SKM-1 (cell line): ENCODE measurements around the gene HSD11B2.

Experiments
- DNase-seq: peaks from one replicate; lab custom pipeline; 2025; ENCODE audit not compliant: unreplicated experiment; lab: John Stamatoyannopoulos, UW

Gene HSD11B2

GRCh38 chr16:67430977-67431774 lies at the start of gene HSD11B2:
Gene HSD11B2 (plus strand): TSS chr16:67431121. CDS start chr16:67431249, 128 bp downstream.
- no peak for DNase-seq

- DNase-seq, result no peak
Measured at GRCh38 chr16:67383284-67383683, 47.6 kb upstream of the HSD11B2 start.

GRCh38 chr16:67384778-67385510 lies 46.0 kb upstream of the HSD11B2 start:
- no peak for DNase-seq

- DNase-seq, result no peak
Measured at GRCh38 chr16:67386861-67387455, 44.0 kb upstream of the HSD11B2 start.

GRCh38 chr16:67387479-67388079 lies 43.3 kb upstream of the HSD11B2 start:
- no peak for DNase-seq

- DNase-seq, result no peak
Measured at GRCh38 chr16:67388191-67388590, 42.7 kb upstream of the HSD11B2 start.

- DNase-seq, result no peak
Measured at GRCh38 chr16:67388591-67388990, 42.3 kb upstream of the HSD11B2 start.

GRCh38 chr16:67389911-67390815 lies 40.8 kb upstream of the HSD11B2 start:
- peak; percentile 85 for DNase-seq

GRCh38 chr16:67390816-67391423 lies 40.0 kb upstream of the HSD11B2 start:
- no peak for DNase-seq

- DNase-seq, result no peak
Measured at GRCh38 chr16:67391424-67392300, 39.3 kb upstream of the HSD11B2 start.

GRCh38 chr16:67392301-67393059 lies 38.4 kb upstream of the HSD11B2 start:
- DNase-seq, result no peak

GRCh38 chr16:67393111-67393787 lies 37.7 kb upstream of the HSD11B2 start, which contains the start of gene TPPP3:
Gene TPPP3 (minus strand): TSS chr16:67393498. CDS start chr16:67391111, 2,387 bp downstream.
- DNase-seq, result no peak

- no peak for DNase-seq
Measured at GRCh38 chr16:67393788-67394154, 37.1 kb upstream of the HSD11B2 start.

- DNase-seq, result no peak
Measured at GRCh38 chr16:67394155-67395104, 36.5 kb upstream of the HSD11B2 start.

GRCh38 chr16:67395105-67395457 lies 35.8 kb upstream of the HSD11B2 start:
- DNase-seq, result no peak

GRCh38 chr16:67395458-67396158 lies 35.3 kb upstream of the HSD11B2 start:
- no peak for DNase-seq
